Ovary (tissue), 9 donors: ENCODE measurements around the gene TSHZ2. TPM values are rescaled to one million over a fixed set of nuclear protein-coding genes. Genes with fewer than 3 reads are reported as not detected.

Source experiments
- DNase-seq, 5 donors: peaks; one replicate each; pipeline ENCODE4 v3.0.0-alpha.2; 2019 to 2020
- H3K27ac ChIP-seq, 2 donors: fragments of 200-600 bp; one replicate each; pipeline versions ENCODE4 v1.5.1 to v1.8.0; 2019 to 2022
- H3K27me3 ChIP-seq: fragments of 200-600 bp; one replicate; pipeline ENCODE4 v1.8.0; 2022
- H3K36me3 ChIP-seq: fragments of 200-600 bp; sonication (generic); one replicate; pipeline ENCODE4 v1.5.1; 2019
- H3K4me1 ChIP-seq: one replicate; pipeline ENCODE4 v1.8.1; 2013; ENCODE audit warnings: mild to moderate bottlenecking, moderate library complexity; ENCODE audit not compliant: insufficient read depth
- H3K4me3 ChIP-seq: fragments of 200-600 bp; sonication (generic); one replicate; pipeline ENCODE4 v1.5.1; 2017
- H3K9me3 ChIP-seq, 2 donors: fragments of 200-600 bp in 1 of 2; sonication (generic) in 1 of 2; one replicate each; pipeline versions ENCODE4 v1.5.1 to v1.8.1; 2013 to 2019; ENCODE audit warnings: mild to moderate bottlenecking in 1 of 2, moderate library complexity in 1 of 2
- CTCF ChIP-seq, 3 donors: fragments of 450-650 bp in 2 of 3; fragments of 200-600 bp in 1 of 3; IDR thresholded peaks; one replicate each; pipeline versions ENCODE4 v1.5.1 to v1.8.0; 2016 to 2022; ENCODE audit warnings: antibody characterized with exemption in 3 of 3, mild to moderate bottlenecking in 1 of 3
- EP300 ChIP-seq: sonication (generic); formaldehyde crosslinking; IDR thresholded peaks from one replicate; pipeline ENCODE4 v1.6.1; 2017; ENCODE audit warnings: antibody characterized with exemption
- POLR2A ChIP-seq: fragments of 450-650 bp; IDR thresholded peaks from one replicate; pipeline ENCODE4 v1.6.1; 2017; ENCODE audit warnings: antibody characterized with exemption, mild to moderate bottlenecking, moderate library complexity
- WGBS, 3 donors: extraction: QIAGEN DNeasy Blood & Tissue Kit in 1 of 3; methylation state at CpG; one replicate each; pipeline versions ENCODE4 v1.1.5 to v1.1.7; 2013 to 2017; 5-methylcytosine and 5-hydroxymethylcytosine counted together
- intact Hi-C, 4 donors: fragments of 100-400 bp; cut with DNase I; formaldehyde crosslinking; loops; one replicate each; pipeline versions ENCODE4 v1.11.0 to v1.15.1; 2022 to 2023
- polyA plus RNA-seq, 2 donors: library from polyadenylated mRNA; stranded (reverse); fragments of 200-250 nt in 1 of 2; fragments of 350-450 nt in 1 of 2; fragmentation: Illumina TruSeq in 1 of 2; extraction: RNeasy Lipid Tissue Mini Kit (QIAGEN cat#74804) in 1 of 2; gene quantifications; one replicate each; pipeline ENCODE4 v1.2.3, GENCODE V29; 2013 to 2014
- total RNA-seq, 7 donors: library from RNA; depleted of rRNA in 2 of 7; stranded (reverse); fragments of >200 nt in 2 of 7; fragmentation: NEBNext Ultra II Directional in 3 of 7; extraction: Animal tissue kit (Norgen Biotek cat#: 25700) in 3 of 7; gene quantifications; one replicate each; pipeline versions ENCODE4 v1.1.0 to v1.2.4, GENCODE V29; 2016 to 2023
- donor health status: DM: no; HTN: no; CAD: no; lungs with moderate emphysema.
- donor health status: DM: no; HTN: no; CAD: no.
- donor health status: Bipolar disorder and iron deficiency.
- donor health status: DM: yes; HTN: yes; CAD: no.
- donor health status: DM: no; HTN: no; CAD: no.
- donor health status: DM: yes; HTN: yes; CAD: no.

The TSHZ2 gene
- total and polyA plus RNA-seq, 9 donors, result 18.2 to 113 (median 40.2) TPM

GRCh38 chr20:53150532-53150931, 178.4 kb downstream of the TSHZ2 start:
- H3K4me1 ChIP-seq, result peaks cover 8% of the 10 kb centered on the region
- no peaks in the 10 kb centered on the region for H3K27me3 ChIP-seq
- TF ChIP-seq EP300 (no peak), POLR2A (no peak), CTCF (IDR thresholded peaks at IDR 0.05) (no peak)
- WGBS, 3 donors, result 90 to 97% (median 93%) methylated on average over 1 of the region's 1 CpG
- H3K4me3 ChIP-seq, result no peak overlapping the region
- no peaks in the 10 kb centered on the region for H3K9me3 ChIP-seq
- no peak overlapping the region for H3K27ac ChIP-seq
- intact Hi-C loops, result no loop called here
- H3K36me3 ChIP-seq, result no peaks in the 10 kb centered on the region
- DNase-seq, result no peak

GRCh38 chr20:53152228-53152627, 180.1 kb downstream of the TSHZ2 start:
- TF ChIP-seq POLR2A, result no peak
- no peak for TF ChIP-seq EP300
- no peak for TF ChIP-seq CTCF (IDR thresholded peaks at IDR 0.05)
- intact Hi-C loops, result no loop called here
- no peak overlapping the region for H3K27ac ChIP-seq
- DNase-seq, result no peak
- H3K9me3 ChIP-seq, result no peaks in the 10 kb centered on the region
- no peak overlapping the region for H3K4me3 ChIP-seq
- H3K27me3 ChIP-seq, result no peaks in the 10 kb centered on the region
- H3K4me1 ChIP-seq, result peaks cover 8% of the 10 kb centered on the region
- no peaks in the 10 kb centered on the region for H3K36me3 ChIP-seq

GRCh38 chr20:53154540-53154939, 182.4 kb downstream of the TSHZ2 start:
- no peaks in the 10 kb centered on the region for H3K9me3 ChIP-seq

GRCh38 chr20:53157443-53158408, 185.6 kb downstream of the TSHZ2 start:
- Histone ChIP-seq H3K27ac (no peak overlapping the region), H3K4me1 (peaks cover 4% of the 10 kb centered on the region), H3K9me3 (no peaks in the 10 kb centered on the region), H3K4me3 (no peak overlapping the region), H3K27me3 (no peaks in the 10 kb centered on the region), H3K36me3 (no peaks in the 10 kb centered on the region)
- TF ChIP-seq POLR2A (no peak), CTCF (IDR thresholded peaks at IDR 0.05) (no peak), EP300 (no peak)
- DNase-seq, result peak in 4 of 5 donors; percentile 23 to 48 (median 36)
- WGBS, 3 donors, result 86 to 98% (median 95%) methylated on average over 11 of the region's 11 CpGs
- intact Hi-C loops, result no loop called here

More at GRCh38 chr20:53154540-53154939, 182.4 kb downstream of the TSHZ2 start:
- TF ChIP-seq EP300, result no peak
- TF ChIP-seq CTCF (IDR thresholded peaks at IDR 0.05), result no peak
- no peak for TF ChIP-seq POLR2A
- H3K4me1 ChIP-seq, result peaks cover 3% of the 10 kb centered on the region
- DNase-seq, result no peak
- no peaks in the 10 kb centered on the region for H3K36me3 ChIP-seq
- 81 to 86% (median 85%) methylated on average over 2 of the region's 2 CpGs for WGBS, 3 donors
- no peak overlapping the region for H3K27ac ChIP-seq
- H3K4me3 ChIP-seq, result no peak overlapping the region
- intact Hi-C loops, result no loop called here
- H3K27me3 ChIP-seq, result no peaks in the 10 kb centered on the region
